HG03025 (cell line): ENCODE data around the gene PLXNB2.
"Not testable (repeated sequence)": the region's sequence is repeated elsewhere in the genome, so short reads cannot be mapped to it uniquely, and the experiment has no call there.

Experiments
- ATAC-seq: cut with Tn5 transposase; IDR thresholded peaks from one replicate; pipeline ENCODE4 v1.9.1; 2021; ENCODE audit warnings: mild to moderate bottlenecking, moderate library complexity; ENCODE audit not compliant: unreplicated experiment, low FRiP score

PLXNB2 gene

GRCh38 chr22:50282361-50283155 lies 24.9 kb downstream of the PLXNB2 start:
- ATAC-seq = no peak

GRCh38 chr22:50281957-50282356 lies 25.5 kb downstream of the PLXNB2 start:
- no peak for ATAC-seq

GRCh38 chr22:50281384-50281760 lies 26.1 kb downstream of the PLXNB2 start:
- ATAC-seq = no peak

- no peak for ATAC-seq
These were observed 26.6 kb downstream of the PLXNB2 start for GRCh38 chr22:50280708-50281383.

DNA sequence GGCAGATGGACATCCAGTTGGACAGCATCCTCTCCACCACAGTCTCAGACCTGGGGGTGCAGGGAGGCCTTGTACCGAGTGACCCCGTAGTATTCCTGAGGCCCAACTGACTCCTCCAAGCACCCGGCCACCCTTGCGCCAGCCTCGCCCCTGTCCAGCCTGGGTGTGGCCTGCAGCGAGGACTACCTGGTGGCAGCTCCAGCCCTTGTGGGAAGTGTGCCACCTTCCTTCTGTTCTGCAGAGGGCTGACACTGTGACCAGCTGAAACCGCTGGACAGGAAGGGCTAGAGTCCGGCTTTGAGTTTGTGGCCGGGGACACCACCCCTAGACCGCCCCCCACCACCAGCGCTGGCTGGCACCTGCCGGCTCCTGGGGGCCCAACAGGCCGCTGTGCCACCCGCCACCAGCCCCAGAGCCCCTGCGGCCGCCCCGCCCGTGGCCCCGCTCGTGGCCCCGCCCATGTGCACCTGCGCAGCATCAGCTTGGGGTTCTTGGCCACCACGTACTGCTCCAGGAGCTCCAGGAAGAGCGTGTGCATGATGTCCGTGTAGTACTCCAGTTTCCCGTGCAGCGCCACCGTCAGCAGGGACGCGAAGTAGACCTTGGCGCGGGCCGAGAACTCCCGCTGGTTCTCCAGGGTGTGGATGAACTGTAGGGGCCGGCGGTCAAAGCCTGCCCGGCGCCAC lies 27.3 kb downstream of the PLXNB2 start:
- ATAC-seq = no peak

- ATAC-seq = no peak
These were observed 28.4 kb downstream of the PLXNB2 start for GRCh38 chr22:50278956-50279619.

DNA sequence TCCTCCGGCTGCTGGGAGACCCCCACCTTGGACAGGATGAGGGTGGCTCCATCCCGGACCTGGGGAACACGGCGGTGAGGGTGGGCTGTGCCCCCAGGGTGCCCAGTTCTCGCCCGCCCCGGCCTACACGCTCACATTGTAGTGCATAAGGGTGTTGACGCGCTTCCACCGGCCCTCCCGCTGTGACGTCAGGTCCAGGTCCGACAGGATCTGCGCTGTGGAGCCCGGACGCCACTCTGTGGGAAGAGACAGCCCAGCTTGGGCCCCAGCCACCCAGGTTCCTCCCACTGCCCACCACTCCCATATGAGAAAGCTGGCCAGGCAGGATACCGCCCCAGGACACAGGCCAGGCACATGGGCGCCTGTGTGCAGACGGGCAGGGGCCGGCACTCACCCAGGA lies 29.0 kb downstream of the PLXNB2 start:
- ATAC-seq = no peak

- ATAC-seq = no peak
These were observed 29.7 kb downstream of the PLXNB2 start for GRCh38 chr22:50277761-50278160.

GRCh38 chr22:50276143-50276542 lies 31.3 kb downstream of the PLXNB2 start:
- peak; percentile 65 for ATAC-seq

GRCh38 chr22:50275181-50276055 lies 32.0 kb downstream of the PLXNB2 start:
- no peak for ATAC-seq

DNA sequence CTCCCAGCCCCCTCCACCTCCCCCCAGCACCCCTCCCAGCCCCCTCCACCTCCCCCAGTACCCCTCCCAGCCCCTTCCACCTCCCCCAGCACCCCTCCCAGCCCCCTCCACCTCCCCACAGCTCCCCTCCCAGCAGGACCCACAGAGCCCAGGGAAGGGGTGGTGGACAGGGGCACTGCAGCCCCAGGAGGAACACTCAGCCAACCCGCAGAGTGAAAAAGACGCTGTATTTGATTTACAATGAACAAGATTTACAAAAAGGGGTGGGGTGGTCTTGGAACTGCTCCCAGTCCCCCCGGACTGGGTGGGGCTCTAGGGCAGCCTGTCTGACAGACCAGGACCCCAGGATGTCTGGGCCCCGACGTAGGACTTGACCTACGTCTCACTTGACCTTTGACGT lies 32.7 kb downstream of the PLXNB2 start:
- ATAC-seq = no peak

GRCh38 chr22:50274311-50274710 lies 33.1 kb downstream of the PLXNB2 start:
- no peak for ATAC-seq

DNA sequence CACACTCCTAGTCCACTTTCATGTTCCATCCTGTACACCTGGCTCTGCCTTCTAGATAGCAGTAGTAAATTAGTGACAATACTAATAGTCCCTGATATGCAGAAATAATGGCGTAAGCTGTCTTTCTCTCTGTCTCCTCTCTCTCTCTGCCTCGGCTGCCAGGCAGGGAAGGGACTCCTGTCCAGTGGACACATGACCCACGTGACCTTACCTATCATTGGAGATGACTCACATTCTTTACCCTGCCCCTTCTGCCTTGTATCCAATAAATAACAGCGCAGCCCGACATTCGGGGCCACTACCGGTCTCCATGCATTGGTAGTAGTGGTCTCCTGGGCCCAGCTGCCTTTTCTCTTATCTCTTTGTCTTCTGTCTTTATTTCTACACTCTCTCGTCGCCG lies 33.7 kb downstream of the PLXNB2 start:
- ATAC-seq = not testable (repeated sequence)

DNA sequence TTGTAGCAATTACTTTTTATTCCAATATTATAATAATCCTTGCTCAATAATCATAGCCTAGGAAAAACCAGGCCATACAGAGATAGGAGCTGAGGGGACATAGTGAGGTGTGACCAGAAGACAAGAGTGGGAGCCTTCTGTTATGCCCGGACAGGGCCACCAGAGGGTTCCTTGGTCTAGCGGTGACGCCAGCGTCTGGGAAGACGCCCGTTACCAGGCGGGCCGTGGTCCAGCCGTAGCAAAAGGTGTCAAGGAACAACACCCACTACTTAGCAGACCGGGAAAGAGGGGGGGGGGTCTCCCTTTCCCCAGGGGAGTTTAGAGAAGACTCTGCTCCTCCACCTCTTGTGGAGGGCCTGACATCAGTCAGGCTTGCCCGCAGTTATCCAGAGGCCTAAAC lies 34.1 kb downstream of the PLXNB2 start:
- ATAC-seq = not testable (repeated sequence)

DNA sequence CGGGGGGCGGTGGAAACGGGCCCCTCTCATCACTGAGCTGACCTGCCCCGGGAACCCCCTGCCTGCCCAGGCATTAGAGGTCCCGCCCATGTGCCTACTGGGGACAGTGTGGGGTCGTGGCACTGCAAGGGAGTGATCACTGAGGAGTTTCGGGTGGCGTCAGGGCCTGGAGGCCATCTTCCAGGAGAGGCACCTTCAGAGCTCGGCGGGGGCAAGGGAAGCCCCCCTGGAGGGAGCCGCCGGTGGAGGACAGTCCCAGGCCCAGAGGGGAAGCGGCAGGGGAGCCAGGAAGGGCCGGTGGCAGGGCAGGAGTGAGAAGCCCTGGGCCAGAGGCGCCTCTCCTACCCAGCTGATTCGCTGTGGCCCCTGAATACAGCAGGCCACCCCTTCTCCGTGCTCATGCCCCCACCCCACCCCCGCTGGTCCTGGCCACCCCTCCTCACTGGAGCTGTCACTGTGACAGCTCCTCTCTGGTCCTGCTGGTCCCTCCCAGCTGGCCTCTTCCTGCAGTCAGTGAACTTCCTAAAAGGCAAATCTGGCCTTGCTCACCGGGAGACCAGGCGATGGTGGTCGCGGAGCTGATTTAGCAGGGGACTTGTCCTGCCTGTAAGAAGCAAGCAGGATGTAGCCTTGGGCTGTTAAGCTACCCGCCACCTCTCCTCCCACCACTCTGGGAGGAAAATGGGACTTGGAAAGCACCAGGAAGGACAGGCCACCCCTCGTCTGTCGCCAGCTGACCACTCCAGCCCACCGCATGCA lies 35.2 kb downstream of the PLXNB2 start:
- no peak for ATAC-seq

GRCh38 chr22:50271519-50271970 lies 35.9 kb downstream of the PLXNB2 start:
- no peak for ATAC-seq

DNA sequence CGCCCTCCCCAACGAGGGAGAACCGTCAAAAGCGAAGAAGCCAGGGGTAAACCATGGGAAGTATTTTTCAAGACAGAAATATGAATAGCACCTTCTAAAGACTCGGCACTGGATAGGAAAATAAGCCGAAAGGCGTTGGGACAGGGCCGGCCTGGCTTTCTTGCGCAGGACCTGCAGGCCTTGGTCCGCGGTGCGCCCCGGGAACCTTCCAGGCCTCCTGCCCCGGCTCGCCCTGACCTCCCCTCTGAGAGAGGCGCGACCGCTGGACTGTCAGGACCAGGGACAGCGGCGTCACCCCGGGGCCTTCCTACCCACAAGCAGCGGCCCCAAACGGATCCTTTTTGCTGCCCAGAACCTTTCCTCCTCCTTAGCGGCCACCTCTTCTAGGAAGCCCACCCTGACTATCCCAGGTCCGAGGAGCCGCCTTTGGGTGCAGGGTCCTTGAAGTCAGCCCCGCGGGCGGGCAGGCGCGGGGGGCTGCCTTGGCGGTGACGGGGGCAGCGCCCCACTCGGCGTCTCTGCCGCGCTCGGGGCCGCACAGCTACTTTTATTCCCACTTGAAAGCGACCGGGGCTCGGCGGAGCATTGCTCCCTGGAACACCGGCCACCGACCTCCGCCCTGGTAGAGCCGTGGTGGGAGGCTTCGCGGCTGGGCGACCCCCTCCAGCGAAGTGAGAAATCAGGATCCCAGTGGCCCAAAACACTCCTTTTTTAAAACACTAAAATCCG lies 36.6 kb downstream of the PLXNB2 start:
- ATAC-seq = no peak

DNA sequence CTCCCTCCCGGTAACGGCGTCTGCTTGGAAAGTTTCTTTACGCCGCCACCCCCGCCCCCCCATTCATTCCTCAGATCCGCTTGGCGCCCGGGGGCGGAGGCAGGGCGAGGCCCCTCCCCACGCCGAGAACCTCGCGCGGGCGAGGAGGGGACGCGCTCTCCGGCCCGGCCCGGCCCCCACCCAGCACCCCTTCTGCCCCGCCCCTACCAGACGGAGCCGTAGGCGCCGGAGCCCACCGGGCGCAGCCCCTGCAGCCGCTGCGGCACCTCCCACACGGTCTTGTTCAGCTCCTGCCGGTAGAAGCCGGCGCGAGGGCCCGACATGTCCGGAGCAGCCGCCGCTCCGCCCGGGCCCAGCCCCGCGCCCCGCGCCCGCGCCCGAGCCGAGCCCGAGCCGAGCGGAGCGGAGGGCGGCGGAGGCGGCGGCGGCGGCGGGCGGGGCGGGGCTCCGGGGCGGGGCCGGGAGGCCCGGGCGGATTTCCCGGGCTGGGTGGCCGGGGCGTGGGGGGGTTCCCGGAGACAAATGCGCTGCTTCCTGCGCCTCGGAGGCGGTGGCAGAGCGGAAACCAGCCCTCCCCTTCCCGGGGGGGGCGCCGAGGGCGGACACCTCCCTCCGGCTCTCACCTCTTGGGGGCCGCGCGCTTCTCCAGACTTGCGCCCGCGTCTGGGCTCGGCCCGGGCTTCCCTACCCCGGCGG lies 37.3 kb downstream of the PLXNB2 start, which contains the start of gene MAPK11:
Gene MAPK11 (minus strand): TSS at position 411 of the 696 bp plus-strand sequence. CDS start 88 bp downstream, at position 323.
- no peak for ATAC-seq
